Ectodermal cell (in vitro differentiated cells): ENCODE results near the gene BNIP3.

ENCODE experiments used
- H3K27ac ChIP-seq: 2 replicates; pipeline ENCODE4 v1.7.0; 2013; ENCODE audit warnings: mild to moderate bottlenecking, low read depth, low read length; ENCODE audit not compliant: insufficient read depth, poor library complexity, severe bottlenecking
- H3K27me3 ChIP-seq: 2 replicates; pipeline ENCODE4 v1.7.0; 2013; ENCODE audit warnings: mild to moderate bottlenecking, low read length; ENCODE audit not compliant: insufficient read depth, control insufficient read depth, poor library complexity, severe bottlenecking
- H3K36me3 ChIP-seq: one replicate; pipeline ENCODE4 v1.7.0; 2013; ENCODE audit warnings: low read length; ENCODE audit not compliant: control insufficient read depth, insufficient read depth
- H3K4me1 ChIP-seq: one replicate; pipeline ENCODE4 v1.7.0; 2013; ENCODE audit warnings: low read length; ENCODE audit not compliant: control insufficient read depth, insufficient read depth
- H3K4me3 ChIP-seq: 2 replicates; pipeline ENCODE4 v1.7.0; 2013; ENCODE audit warnings: low read depth, low read length, control low read depth; ENCODE audit not compliant: insufficient read depth
- H3K9me3 ChIP-seq: 2 replicates; pipeline ENCODE4 v1.7.0; 2013; ENCODE audit warnings: mild to moderate bottlenecking, low read length, moderate library complexity; ENCODE audit not compliant: control insufficient read depth
- WGBS, 2 experiments: methylation state at CpG; one replicate each; pipeline ENCODE4 v1.1.7; 2013; ENCODE audit warnings: missing lambda C conversion rate in 2 of 2; 5-methylcytosine and 5-hydroxymethylcytosine counted together

The BNIP3 gene

DNA sequence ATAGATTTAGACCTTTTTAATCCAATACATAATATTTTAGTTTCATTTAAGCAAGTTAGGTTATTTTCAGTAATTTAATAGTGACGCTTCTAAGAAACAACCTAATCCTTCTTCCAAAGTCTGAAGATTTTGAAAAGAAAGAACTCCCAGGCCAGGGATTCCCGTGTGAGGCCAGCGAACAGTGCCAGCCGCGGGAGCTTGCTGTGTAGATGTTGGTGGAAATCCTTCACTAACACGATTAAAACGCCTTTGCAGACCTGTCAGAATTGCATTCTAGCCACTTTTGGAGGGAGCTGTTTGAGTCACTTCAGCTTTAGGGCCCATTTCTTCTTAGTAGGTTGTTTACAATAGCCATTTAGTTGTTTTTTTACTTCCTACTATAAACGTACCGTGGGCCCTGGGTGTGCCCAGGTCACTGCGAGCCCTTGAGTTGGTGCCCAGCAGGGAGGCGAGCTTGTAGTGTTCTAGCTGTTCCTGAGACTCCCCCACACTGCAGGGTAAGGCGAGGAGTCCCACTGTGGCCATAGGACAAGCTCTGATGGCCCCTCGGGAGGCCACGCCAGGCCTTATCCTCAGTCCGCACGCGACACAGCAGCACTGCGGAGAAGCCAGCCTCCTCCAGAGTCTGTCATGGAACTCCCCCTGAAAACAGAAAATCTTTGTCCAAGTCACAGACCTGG lies 48.6 kb downstream of the BNIP3 start:
- Histone ChIP-seq H3K27me3 (no peaks in the 10 kb centered on the region), H3K4me1 (peaks cover 9% of the 10 kb centered on the region), H3K9me3 (no peaks in the 10 kb centered on the region), H3K36me3 (peaks cover under 1% of the 10 kb centered on the region), H3K27ac (no peak overlapping the region), H3K4me3 (no peak overlapping the region)
- WGBS, 2 experiments, result 87 to 91% methylated on average over 17 to 18 of the region's 18 CpGs

DNA sequence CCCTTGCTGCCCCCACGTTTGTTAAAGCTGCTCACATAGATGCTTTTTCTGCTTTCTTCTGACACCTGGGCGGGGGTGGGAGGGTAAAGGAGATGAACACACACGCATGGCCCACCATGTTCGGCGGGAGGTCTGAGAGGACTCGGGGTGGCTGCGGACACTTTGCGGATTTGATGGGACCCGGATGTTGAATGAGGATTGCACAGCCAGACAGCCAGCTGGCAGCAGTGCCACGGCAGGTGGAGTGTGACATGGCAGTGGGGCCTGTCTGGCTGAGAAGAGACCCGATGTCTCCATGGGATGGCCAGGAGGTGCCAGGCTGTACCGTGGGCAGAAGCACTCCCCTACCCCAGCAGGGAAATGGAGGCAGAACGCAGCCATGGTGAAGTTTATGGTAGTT lies 49.7 kb downstream of the BNIP3 start:
- Histone ChIP-seq H3K27ac (no peak overlapping the region), H3K9me3 (no peaks in the 10 kb centered on the region), H3K27me3 (no peaks in the 10 kb centered on the region), H3K36me3 (no peaks in the 10 kb centered on the region), H3K4me1 (peaks cover 10% of the 10 kb centered on the region), H3K4me3 (no peak overlapping the region)
- WGBS, 2 experiments, result 90 to 91% methylated on average over 13 of the region's 13 CpGs

DNA sequence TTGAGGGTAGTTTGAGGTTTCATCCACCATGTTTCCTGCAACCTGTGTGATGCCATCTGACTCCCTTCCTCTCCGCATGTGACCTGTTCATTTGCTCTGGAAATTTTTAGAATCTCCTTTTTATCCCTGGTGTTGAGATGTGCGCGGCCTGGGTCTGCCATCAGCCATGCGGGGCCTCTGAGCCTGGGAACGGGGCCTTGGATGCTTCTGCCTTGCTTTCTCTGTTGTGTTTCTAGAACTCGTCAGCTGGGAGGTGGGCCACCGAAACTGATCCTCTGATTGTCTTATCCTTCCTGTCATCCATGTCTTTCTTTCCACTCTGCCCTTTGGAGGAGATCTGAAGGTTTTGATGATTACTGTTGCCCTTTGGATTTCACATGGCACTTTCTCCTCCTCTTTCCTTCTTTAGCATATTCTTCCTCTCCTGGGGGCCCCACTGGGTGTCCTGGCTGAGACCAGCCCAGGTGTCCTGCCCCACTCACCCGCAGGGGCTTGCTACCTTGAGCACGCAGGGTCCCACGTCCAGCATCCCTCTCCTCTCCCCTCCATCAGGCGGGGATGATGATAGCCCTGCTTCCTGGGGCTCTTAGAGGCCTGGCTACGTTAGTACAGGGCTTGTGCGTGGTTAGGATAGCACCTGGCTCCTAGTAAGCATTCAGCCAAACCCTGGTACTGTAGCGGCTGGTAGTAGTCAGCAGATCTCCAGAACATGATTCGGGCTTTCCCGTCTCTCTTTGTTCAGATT lies 51.0 kb downstream of the BNIP3 start:
- Histone ChIP-seq H3K4me3 (no peak overlapping the region), H3K4me1 (peaks cover 10% of the 10 kb centered on the region), H3K27me3 (no peaks in the 10 kb centered on the region), H3K36me3 (no peaks in the 10 kb centered on the region), H3K27ac (no peak overlapping the region), H3K9me3 (no peaks in the 10 kb centered on the region)
- WGBS, 2 experiments, result 90 to 93% methylated on average over 16 of the region's 16 CpGs

DNA sequence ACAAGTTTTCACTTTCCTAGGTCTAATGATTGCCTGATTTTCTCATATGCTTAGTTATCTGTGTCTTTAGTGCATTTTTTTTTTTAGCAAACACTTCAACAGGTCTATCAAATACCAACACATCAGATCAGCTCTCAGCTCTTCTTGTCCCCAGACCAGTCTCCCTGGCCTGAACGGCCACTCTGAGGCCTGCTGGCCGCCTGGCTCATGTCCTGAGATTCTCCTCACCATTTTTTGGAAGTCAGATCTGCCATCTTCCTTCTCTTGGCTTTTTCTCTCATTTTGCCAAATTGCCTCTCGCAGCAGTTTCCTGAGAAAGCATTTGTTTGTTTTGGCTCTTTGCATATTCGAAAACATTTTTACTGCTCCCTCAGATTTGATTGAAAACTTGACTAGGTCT lies 51.6 kb downstream of the BNIP3 start:
- Histone ChIP-seq H3K9me3 (no peaks in the 10 kb centered on the region), H3K27me3 (no peaks in the 10 kb centered on the region), H3K4me3 (no peak overlapping the region), H3K36me3 (no peaks in the 10 kb centered on the region), H3K27ac (no peak overlapping the region), H3K4me1 (peaks cover 10% of the 10 kb centered on the region)
- 92 to 93% methylated on average over 4 of the region's 4 CpGs for WGBS, 2 experiments

GRCh38 chr10:131929122-131929845 lies 52.4 kb downstream of the BNIP3 start:
- no peaks in the 10 kb centered on the region for H3K9me3 ChIP-seq
- no peaks in the 10 kb centered on the region for H3K27me3 ChIP-seq
- no peaks in the 10 kb centered on the region for H3K36me3 ChIP-seq
- no peak overlapping the region for H3K27ac ChIP-seq
- WGBS, 2 experiments, result 83 to 89% methylated on average over 23 of the region's 23 CpGs
- H3K4me3 ChIP-seq, result no peak overlapping the region
- peaks cover 10% of the 10 kb centered on the region for H3K4me1 ChIP-seq

GRCh38 chr10:131928248-131929095 lies 53.3 kb downstream of the BNIP3 start:
- Histone ChIP-seq H3K27me3 (no peaks in the 10 kb centered on the region), H3K4me1 (peaks cover 10% of the 10 kb centered on the region), H3K9me3 (no peaks in the 10 kb centered on the region), H3K36me3 (no peaks in the 10 kb centered on the region), H3K4me3 (no peak overlapping the region), H3K27ac (no peak overlapping the region)
- 88 to 91% methylated on average over 18 of the region's 18 CpGs for WGBS, 2 experiments

- H3K27ac ChIP-seq, result no peak overlapping the region
- H3K36me3 ChIP-seq, result no peaks in the 10 kb centered on the region
- 92 to 93% methylated on average over 28 of the region's 28 CpGs for WGBS, 2 experiments
- no peak overlapping the region for H3K4me3 ChIP-seq
- peaks cover 10% of the 10 kb centered on the region for H3K4me1 ChIP-seq
- no peaks in the 10 kb centered on the region for H3K27me3 ChIP-seq
- no peaks in the 10 kb centered on the region for H3K9me3 ChIP-seq
Measured at GRCh38 chr10:131926743-131927595, 54.8 kb downstream of the BNIP3 start.

DNA sequence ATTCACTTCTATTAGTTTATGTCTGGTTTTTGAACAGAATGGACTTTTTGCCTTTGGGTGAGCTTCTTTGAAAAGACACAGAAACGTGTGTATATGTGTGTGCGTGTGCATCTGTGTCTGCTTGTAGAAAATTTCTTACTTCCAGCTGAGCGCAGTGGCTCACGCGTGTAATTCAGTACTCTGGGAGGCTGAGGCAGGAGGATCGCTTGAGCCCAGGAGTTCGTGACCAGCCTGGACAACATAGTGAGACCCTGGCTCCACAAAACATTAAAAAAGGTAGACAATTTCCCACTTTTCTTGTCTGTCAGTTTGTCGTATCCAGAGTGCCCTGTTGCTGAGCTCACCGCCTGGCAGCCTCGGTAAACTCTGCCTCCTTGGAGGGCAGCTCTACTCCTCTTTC lies 55.5 kb downstream of the BNIP3 start:
- Histone ChIP-seq H3K36me3 (no peaks in the 10 kb centered on the region), H3K27me3 (no peaks in the 10 kb centered on the region), H3K4me1 (peaks cover 10% of the 10 kb centered on the region), H3K27ac (no peak overlapping the region), H3K4me3 (no peak overlapping the region), H3K9me3 (no peaks in the 10 kb centered on the region)
- 93 to 97% methylated on average over 10 of the region's 10 CpGs for WGBS, 2 experiments

GRCh38 chr10:131925716-131926115 lies 56.0 kb downstream of the BNIP3 start:
- no peaks in the 10 kb centered on the region for H3K36me3 ChIP-seq
- 94 to 95% methylated on average over 9 of the region's 9 CpGs for WGBS, 2 experiments

More at GRCh38 chr10:131925716-131926115, 56.0 kb downstream of the BNIP3 start:
- H3K27ac ChIP-seq, result no peak overlapping the region
- H3K4me3 ChIP-seq, result no peak overlapping the region
- no peaks in the 10 kb centered on the region for H3K9me3 ChIP-seq
- peaks cover 5% of the 10 kb centered on the region for H3K4me1 ChIP-seq
- H3K27me3 ChIP-seq, result no peaks in the 10 kb centered on the region
